T-helper 2 cell (primary cell): Measurements from ENCODE around the gene ERMP1.
"Not testable (repeated sequence)": the region's sequence is repeated elsewhere in the genome, so short reads cannot be mapped to it uniquely, and the experiment has no call there.

ENCODE experiments used
- DNase-seq, 5 experiments: peaks; one replicate each; pipeline versions ENCODE4 v3.0.0 to v3.0.0-alpha.2; 2012 to 2022

ERMP1 gene

DNA sequence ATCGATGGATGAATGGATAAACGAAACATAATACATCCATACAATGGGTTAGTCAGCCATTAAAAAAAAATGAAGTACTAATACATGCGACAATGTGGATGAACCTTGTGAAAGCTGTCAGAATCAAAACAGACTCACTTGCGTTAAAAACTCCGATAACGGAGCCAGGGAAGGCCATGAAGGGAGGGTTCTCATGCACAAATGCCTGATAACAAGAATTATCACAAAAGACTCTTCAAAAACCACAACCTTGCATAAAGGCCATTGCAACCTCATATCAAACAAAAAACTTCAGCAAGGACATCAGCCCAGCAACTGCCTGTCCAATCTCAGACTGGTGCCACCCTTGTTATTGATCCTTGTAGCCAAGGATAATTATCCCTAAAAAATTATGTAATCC is 13.7 kb downstream of the ERMP1 start:
- no peak for DNase-seq

DNA sequence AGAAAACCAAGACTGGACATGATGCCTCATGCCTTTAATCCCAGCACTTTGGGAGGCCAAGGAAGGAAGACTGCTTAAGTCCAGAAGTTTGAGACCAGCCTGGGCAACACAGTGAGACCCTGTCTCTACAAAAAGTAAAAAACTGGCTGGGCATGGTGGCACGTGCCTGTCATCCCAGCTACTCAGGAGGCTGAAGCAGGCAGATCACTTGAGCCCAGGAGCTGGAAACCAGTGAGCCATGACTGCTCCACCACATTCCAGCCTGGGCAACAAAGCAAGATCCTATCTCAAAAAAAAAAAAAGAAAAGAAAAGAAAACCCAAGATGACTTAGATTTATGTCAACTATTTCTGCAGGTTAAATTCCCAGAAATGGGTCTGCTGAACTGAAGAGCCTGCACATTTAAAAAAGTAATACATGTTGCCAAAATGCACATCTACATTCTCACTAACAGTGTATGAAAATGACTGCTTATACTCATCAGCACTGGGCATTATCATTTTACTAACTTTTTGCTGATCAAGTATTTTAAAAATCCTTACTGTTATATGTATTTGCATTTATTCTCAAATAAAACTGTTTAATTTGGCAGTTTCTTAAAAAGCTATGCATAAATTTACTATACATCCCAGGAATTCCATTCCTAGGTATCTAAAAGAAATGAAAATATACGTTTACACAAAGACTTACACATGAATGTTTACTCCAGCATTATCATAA is 14.3 kb downstream of the ERMP1 start:
- no peak for DNase-seq

DNA sequence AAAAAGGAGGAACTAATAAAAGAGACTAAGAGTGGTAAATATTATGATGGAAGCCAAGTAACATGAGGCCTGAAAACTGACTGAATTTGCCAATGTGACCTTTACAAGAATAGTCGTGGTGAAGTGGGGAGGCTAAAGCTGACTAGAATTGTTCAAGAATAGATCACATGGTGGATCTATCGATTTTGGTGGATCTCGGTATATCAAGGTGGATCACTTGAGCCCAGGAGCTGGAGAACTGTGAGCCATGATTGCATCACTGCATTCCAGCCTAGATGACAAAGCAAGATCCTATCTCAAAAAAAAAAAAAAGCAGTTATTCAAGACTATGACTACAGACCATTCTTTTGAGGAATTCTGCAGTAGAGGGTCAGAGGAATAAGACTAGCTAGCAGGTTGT is 15.1 kb downstream of the ERMP1 start:
- DNase-seq, result no peak

- no peak for DNase-seq
These were observed 17.5 kb downstream of the ERMP1 start for GRCh38 chr9:5815461-5815860.

- no peak for DNase-seq
These were observed 19.1 kb downstream of the ERMP1 start for GRCh38 chr9:5813824-5814223.

DNA sequence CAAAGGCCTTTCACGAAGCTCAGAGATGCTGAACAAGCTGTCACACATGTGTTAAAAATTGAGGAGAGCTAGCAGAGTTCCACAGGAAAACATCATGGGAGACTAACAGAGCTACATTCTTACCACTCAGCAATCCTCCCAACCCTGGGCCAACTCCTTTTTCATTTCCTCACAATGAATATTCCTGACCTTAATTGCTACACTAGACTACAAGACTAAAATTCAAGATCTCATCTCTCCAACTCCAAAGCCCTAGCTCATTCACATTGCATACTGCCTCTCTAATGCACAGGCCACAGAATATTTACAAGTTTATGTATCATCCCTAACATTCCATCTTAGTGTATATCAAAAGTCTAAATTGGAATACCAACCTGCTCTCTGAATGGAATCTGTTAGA is 21.2 kb downstream of the ERMP1 start:
- no peak for DNase-seq

GRCh38 chr9:5805478-5805877 is 27.4 kb downstream of the ERMP1 start:
- DNase-seq, result no peak

GRCh38 chr9:5801739-5802113 is 31.2 kb downstream of the ERMP1 start:
- no peak for DNase-seq

DNA sequence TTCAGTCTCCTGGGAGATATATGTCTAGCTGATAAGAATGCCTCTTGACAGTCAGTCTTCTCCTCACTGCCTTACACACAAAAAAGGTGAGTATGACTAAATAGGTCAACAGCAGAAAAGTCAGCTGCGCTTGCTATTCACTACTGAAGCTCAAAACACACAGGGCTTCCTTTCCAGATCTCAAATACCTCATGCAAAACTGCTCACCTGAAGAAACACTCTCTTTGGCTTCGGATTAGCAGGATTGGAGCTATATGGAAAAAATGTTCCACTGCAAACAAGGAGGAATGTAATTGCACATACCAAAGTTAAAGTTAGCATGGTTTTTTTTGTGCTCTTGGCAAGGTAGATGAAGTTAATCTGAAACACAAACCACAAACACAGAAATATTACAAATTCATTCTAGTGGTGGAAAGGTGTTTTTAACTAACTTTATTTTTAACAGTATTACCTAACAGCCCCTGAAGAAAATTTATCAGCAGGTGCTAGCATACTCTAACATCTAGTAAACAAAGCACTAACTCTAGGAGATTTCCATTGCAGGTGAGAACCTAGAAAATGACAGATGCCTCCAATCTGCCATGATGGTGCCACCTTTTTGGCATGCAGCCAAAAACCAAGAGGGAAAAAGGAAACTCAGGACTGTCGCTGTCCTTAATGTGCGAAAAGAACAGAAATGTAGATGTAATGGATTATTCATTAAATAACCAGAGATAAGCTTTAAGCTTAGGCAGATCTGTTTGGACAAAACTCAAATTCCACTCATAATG is 31.8 kb downstream of the ERMP1 start:
- DNase-seq, result peak in 1 of 5 experiments; percentile 57

DNA sequence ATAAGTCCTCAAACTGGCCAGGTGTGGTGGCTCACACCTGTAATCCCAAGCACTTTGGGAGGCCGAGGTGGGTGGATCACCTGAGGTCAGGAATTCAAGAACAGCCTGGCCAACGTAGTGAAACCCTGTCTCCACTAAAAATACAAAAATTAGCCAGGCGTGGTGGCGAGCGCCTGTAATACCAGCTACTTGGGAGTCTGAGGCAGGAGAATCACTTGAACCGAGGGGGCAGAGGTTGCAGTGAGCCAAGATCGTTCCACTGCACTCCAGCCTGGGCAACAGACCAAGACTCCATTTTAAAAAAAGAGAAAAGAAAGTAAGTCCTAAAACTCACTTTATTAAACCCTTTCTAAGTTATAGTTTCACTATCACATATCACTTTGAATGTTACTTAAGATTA is 32.5 kb downstream of the ERMP1 start:
- DNase-seq, result not testable (repeated sequence)

- DNase-seq, result peak in 1 of 5 experiments; percentile 24
These were observed 33.6 kb downstream of the ERMP1 start for GRCh38 chr9:5799314-5799713.

DNA sequence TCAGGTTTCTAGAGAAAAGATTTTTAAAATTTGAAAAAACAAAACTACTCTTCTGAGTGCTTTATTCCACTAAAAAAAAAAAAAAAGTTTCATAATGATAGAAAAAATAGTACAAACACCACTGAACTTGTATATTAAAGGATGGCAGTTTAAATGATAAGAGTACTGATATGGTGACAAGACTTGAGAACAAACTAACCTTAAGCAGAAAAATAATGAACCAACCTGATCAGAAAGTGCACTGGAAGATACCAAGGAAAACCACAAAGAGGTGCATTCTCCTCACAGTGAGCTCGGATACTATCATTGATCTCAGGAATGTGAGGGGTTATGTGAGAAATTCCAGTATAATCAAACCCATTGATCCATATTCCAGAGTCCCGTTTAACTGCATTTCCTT is 34.3 kb downstream of the ERMP1 start:
- peak in 1 of 5 experiments; percentile 67 for DNase-seq

DNA sequence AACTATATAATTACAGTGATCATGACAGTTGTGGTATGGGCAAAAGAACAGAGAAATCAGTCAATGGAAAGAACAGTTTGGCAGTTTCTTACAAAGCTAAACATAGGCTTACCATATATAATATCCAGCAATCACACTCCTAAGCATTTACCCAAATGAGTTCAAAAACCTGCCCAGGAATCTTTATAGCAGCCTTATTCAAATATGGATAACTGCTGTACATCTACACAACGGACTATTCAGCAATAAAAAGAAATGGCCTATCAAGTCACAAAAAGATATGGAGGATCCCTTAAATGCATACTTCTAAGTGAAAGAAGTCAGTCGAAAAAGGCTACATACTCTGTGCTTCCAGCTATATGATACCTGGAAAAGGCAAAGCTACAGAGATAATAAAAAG is 36.6 kb downstream of the ERMP1 start:
- DNase-seq, result no peak

DNA sequence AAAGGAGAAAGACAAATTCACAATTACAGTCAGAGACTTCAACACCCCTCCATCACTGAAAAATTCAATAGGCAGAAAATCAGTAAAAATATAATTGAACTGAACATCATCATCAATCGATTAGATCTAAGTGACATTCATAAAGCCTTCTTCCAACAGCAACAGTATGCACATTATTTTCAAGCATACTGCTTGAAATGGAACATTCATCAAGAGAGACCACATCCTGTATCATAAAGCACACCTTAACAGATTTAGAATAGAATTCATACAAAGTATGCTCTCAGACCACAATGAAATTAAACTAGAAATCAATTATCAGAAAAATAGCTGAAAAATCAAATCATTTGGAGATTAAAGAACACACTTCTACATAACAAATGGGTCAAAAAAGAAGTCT is 39.1 kb downstream of the ERMP1 start:
- DNase-seq, result peak in 1 of 5 experiments; percentile 75

DNA sequence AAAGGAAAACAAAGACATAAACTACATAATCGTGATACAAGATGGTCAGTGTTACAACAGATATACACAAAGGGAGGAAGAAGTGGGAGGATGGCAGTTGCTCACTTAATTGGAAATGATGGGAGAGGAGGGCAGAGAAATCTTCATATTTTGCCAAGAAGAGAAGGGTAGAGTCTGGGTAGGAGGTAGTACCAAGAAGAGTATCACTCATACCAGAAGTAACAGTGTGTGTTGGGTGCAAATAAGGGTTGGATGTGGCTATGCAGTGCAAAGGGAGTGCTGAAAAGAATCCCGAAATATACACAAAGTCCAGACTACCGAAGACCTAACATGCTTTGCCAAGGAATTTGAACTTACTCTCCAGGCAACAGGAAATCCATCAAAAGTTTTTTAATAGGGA is 41.0 kb downstream of the ERMP1 start:
- DNase-seq, result no peak

DNA sequence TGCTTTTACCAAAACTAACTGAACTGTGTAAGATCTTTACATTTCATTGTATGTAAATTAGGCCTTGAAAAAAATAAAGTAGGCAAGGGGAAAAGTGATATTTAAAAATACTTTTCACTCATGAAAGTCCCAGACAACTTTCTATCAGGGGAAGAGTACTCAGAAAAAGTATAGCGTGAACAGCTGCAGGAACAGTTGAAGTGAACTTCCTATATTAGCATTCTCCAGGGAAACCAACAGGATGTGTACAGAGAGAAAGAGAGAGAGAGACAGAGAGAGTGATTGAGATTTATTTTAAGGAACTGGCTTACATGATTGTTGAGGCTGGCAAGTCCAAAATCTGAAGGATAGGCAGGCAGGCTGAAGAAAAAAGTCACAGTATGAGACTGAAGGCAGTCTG is 42.0 kb downstream of the ERMP1 start:
- no peak for DNase-seq

DNA sequence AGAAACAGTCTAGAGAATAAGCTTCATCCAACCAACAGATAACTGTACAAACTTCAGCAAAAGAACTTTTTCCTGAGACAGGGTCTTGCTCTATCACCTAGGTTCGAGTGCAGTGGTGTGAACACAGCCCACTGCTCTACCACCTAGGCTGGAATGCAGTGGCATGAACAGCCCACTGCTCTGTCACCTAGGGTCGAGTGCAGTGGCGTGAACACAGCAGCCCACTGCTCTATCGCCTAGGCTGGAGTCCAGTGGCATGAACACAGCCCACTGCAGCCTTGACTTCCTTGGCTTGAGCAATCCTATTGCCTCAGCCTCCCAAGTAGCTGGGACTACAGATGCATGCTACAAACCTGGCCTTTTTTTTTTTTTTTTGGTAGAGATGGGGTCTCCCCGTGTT is 43.4 kb downstream of the ERMP1 start:
- no peak for DNase-seq

DNA sequence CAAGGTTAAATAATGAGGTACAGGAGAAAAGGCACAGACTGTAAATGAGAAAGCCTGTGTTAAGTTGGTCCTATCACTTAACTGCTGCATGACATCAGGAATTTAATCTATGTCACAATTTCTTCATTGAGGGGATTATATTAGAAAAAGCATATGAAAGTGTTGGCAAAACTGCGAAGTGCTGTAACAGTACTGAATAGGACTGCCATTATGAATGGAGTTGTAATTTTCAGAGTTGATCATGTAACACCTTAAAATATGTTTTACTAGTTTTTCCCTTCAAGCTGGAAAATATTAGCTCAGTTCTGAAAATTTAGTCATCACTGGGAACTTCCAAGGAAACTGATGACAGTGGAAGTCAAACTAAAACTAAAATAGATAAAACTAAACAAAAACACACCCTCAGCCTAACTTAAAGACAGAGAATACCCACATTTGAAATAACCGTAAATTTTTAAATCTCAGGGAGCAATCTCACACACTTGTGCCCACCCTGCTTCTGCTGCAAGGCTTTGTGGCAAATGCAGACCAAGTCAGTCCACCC is 45.1 kb downstream of the ERMP1 start:
- no peak for DNase-seq

DNA sequence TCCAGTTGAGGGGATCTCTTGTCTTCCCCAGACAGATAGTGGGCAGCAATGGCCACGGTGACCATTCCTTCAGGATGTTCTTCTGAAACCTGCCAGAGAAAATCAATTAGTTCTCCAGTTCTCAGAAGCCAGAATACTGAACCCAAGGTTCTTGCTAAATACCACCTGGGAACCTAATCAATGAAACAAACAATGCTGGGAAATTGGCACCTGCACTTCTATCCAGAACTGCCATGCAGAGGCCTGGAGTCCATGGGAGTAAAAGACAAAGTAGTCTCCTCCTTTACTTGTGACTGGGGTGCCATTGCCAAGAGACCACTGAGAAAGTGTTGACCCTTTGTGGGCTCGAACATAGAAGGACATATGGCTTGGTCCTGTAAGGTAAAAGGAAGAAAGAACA is 45.7 kb downstream of the ERMP1 start:
- no peak for DNase-seq

DNA sequence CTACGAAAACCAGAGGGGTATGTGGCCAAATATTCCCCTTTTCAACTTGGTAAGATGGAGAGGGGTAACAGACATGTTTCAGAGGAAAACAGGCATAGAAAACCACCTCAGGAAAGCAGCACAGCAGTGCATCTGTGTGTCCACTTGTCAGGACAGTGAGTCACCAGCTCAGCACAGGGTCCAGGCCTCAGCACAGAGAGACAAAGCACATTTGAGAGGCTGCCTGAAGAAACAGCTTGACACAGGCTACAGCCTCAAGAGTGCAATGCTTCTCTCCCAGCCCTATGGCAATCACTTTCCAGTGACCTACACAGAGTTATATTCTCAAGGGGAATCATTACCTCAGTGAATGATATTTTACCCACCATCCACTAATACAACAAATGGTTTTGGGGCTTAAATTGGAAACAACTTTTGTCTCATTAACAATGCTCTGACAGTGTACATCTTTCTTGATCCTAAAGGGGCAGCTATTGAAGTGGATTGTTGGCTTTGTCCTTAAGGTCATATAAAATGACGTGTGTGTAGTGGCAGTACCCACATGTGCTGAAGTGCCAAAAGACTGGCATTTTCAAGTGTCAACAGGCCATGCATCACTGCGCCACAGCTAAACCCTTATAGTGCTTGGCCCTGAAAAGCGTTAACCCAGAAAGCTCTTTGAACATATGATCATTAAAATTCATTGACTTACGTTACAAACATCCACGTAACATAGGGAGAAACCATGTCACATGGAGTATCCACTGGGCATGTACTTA is 46.4 kb downstream of the ERMP1 start:
- DNase-seq, result no peak

- no peak for DNase-seq
These were observed 48.2 kb downstream of the ERMP1 start for GRCh38 chr9:5784526-5785315.

GRCh38 chr9:5783982-5784381 is 48.9 kb downstream of the ERMP1 start:
- DNase-seq, result no peak

DNA sequence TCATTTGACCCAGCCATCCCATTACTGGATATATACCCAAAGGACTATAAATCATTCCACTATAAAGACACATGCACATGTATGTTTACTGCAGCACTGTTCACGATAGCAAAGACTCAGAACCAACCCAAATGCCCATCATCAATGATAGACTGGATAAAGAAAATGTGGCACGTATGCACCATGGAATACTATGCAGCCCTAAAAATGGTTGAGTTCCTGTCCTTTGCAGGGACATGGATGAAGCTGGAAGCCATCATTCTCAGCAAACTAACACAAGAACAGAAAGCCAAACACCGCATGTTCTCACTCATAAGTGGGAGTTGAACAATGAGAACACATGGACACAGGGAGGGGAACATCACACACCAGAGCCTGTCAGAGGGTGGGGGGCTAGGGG is 49.5 kb downstream of the ERMP1 start:
- not testable (repeated sequence) for DNase-seq
